Renal pelvis (tissue), 12 donors: ENCODE data around the gene EEF2. TPM values are rescaled to one million over a fixed set of nuclear protein-coding genes. Genes with fewer than 3 reads are reported as not detected.

ENCODE experiments used
- DNase-seq: peaks from one replicate; pipeline ENCODE4 v3.0.0-alpha.2; 2013
- long read RNA-seq, 16 experiments: transcript quantifications; one replicate each; lab custom pipeline, GENCODE V29; 2026
- polyA plus RNA-seq, 3 donors: library from polyadenylated mRNA; unstranded; fragments of 120-200 nt; gene quantifications; one replicate each; pipeline ENCODE4 v1.2.1, GENCODE V29; 2013; ENCODE audit not compliant: insufficient read length in 3 of 3

The EEF2 gene
- polyA plus RNA-seq: 1,000 to 10,000 TPM; 1,590 to 1,901 (median 1,709) TPM
- long read RNA-seq, donor 1, transcript EEF2-201 (15 exons, 3,164 nt): major isoform, 294 of 808 reads
- long read RNA-seq, donor 1, transcript EEF2-202 (2 exons, 580 nt): minor isoform, 25 of 808 reads
- long read RNA-seq, donor 1, partial matches to known transcripts: 480 of 808 reads
- long read RNA-seq, donor 1, other reads (novel, unspliced or antisense): 8 of 808 reads
- long read RNA-seq, donor 2, transcript EEF2-202 (2 exons, 580 nt): minor isoform, 22 of 942 reads
- long read RNA-seq, donor 2, transcript EEF2-201 (15 exons, 3,164 nt): major isoform, 386 of 942 reads
- long read RNA-seq, donor 2, partial matches to known transcripts: 518 of 942 reads
- long read RNA-seq, donor 2, other reads (novel, unspliced or antisense): 14 of 942 reads
- long read RNA-seq, donor 3, transcript EEF2-201 (15 exons, 3,164 nt): major isoform, 234 of 1,114 reads
- long read RNA-seq, donor 3, transcript EEF2-202 (2 exons, 580 nt): minor isoform, 17 of 1,114 reads
- long read RNA-seq, donor 3, partial matches to known transcripts: 857 of 1,114 reads
- long read RNA-seq, donor 3, other reads (novel, unspliced or antisense): 5 of 1,114 reads
- long read RNA-seq, donor 4, transcript EEF2-201 (15 exons, 3,164 nt): major isoform, 348 of 993 reads
- long read RNA-seq, donor 4, transcript EEF2-202 (2 exons, 580 nt): minor isoform, 18 of 993 reads
- long read RNA-seq, donor 4, partial matches to known transcripts: 616 of 993 reads
- long read RNA-seq, donor 4, other reads (novel, unspliced or antisense): 10 of 993 reads
- long read RNA-seq, donor 5, transcript EEF2-203 (2 exons, 218 nt): minor isoform, 5 of 564 reads
- long read RNA-seq, donor 5, transcript EEF2-202 (2 exons, 580 nt): minor isoform, 6 of 564 reads
- long read RNA-seq, donor 5, transcript EEF2-201 (15 exons, 3,164 nt): major isoform, 106 of 564 reads
- long read RNA-seq, donor 5, partial matches to known transcripts: 446 of 564 reads
- long read RNA-seq, donor 5, other reads (novel, unspliced or antisense): 0 of 564 reads
- long read RNA-seq, donor 6, transcript EEF2-201 (15 exons, 3,164 nt): major isoform, 214 of 720 reads
- long read RNA-seq, donor 6, transcript EEF2-202 (2 exons, 580 nt): minor isoform, 19 of 720 reads
- long read RNA-seq, donor 6, partial matches to known transcripts: 469 of 720 reads
- long read RNA-seq, donor 6, other reads (novel, unspliced or antisense): 12 of 720 reads
- long read RNA-seq, donor 7, transcript EEF2-203 (2 exons, 218 nt): minor isoform, 7 of 1,947 reads
- long read RNA-seq, donor 7, transcript EEF2-202 (2 exons, 580 nt): minor isoform, 27 of 1,947 reads
- long read RNA-seq, donor 7, transcript EEF2-201 (15 exons, 3,164 nt): major isoform, 497 of 1,947 reads
- long read RNA-seq, donor 7, partial matches to known transcripts: 1,383 of 1,947 reads
- long read RNA-seq, donor 7, other reads (novel, unspliced or antisense): 30 of 1,947 reads
- long read RNA-seq, donor 8, transcript EEF2-201 (15 exons, 3,164 nt): major isoform, 137 of 611 reads
- long read RNA-seq, donor 8, transcript EEF2-202 (2 exons, 580 nt): minor isoform, 14 of 611 reads
- long read RNA-seq, donor 8, partial matches to known transcripts: 458 of 611 reads
- long read RNA-seq, donor 8, other reads (novel, unspliced or antisense): 0 of 611 reads
- long read RNA-seq, donor 9, transcript EEF2-202 (2 exons, 580 nt): minor isoform, 27 of 1,223 reads
- long read RNA-seq, donor 9, transcript EEF2-201 (15 exons, 3,164 nt): major isoform, 358 of 1,223 reads
- long read RNA-seq, donor 9, partial matches to known transcripts: 812 of 1,223 reads
- long read RNA-seq, donor 9, other reads (novel, unspliced or antisense): 24 of 1,223 reads
- long read RNA-seq, donor 10, transcript EEF2-202 (2 exons, 580 nt): minor isoform, 18 of 1,208 reads
- long read RNA-seq, donor 10, transcript EEF2-201 (15 exons, 3,164 nt): major isoform, 228 of 1,208 reads
- long read RNA-seq, donor 10, partial matches to known transcripts: 955 of 1,208 reads
- long read RNA-seq, donor 10, other reads (novel, unspliced or antisense): 0 of 1,208 reads
- long read RNA-seq, donor 11, transcript EEF2-201 (15 exons, 3,164 nt): major isoform, 180 of 841 reads
- long read RNA-seq, donor 11, transcript EEF2-202 (2 exons, 580 nt): minor isoform, 18 of 841 reads
- long read RNA-seq, donor 11, partial matches to known transcripts: 633 of 841 reads
- long read RNA-seq, donor 11, other reads (novel, unspliced or antisense): 6 of 841 reads
- long read RNA-seq, donor 12, transcript EEF2-201 (15 exons, 3,164 nt): major isoform, 504 of 1,209 reads
- long read RNA-seq, donor 12, transcript EEF2-202 (2 exons, 580 nt): minor isoform, 21 of 1,209 reads
- long read RNA-seq, donor 12, partial matches to known transcripts: 668 of 1,209 reads
- long read RNA-seq, donor 12, other reads (novel, unspliced or antisense): 14 of 1,209 reads
- long read RNA-seq, donor 13, transcript EEF2-202 (2 exons, 580 nt): minor isoform, 8 of 696 reads
- long read RNA-seq, donor 13, transcript EEF2-201 (15 exons, 3,164 nt): major isoform, 68 of 696 reads
- long read RNA-seq, donor 13, partial matches to known transcripts: 616 of 696 reads
- long read RNA-seq, donor 13, other reads (novel, unspliced or antisense): 0 of 696 reads
- long read RNA-seq, donor 14: 0 reads
- long read RNA-seq, donor 15: 0 reads
- long read RNA-seq, donor 16, transcript EEF2-201 (15 exons, 3,164 nt): major isoform, 360 of 1,185 reads
- long read RNA-seq, donor 16, transcript EEF2-202 (2 exons, 580 nt): minor isoform, 28 of 1,185 reads
- long read RNA-seq, donor 16, partial matches to known transcripts: 782 of 1,185 reads
- long read RNA-seq, donor 16, other reads (novel, unspliced or antisense): 12 of 1,185 reads

DNA sequence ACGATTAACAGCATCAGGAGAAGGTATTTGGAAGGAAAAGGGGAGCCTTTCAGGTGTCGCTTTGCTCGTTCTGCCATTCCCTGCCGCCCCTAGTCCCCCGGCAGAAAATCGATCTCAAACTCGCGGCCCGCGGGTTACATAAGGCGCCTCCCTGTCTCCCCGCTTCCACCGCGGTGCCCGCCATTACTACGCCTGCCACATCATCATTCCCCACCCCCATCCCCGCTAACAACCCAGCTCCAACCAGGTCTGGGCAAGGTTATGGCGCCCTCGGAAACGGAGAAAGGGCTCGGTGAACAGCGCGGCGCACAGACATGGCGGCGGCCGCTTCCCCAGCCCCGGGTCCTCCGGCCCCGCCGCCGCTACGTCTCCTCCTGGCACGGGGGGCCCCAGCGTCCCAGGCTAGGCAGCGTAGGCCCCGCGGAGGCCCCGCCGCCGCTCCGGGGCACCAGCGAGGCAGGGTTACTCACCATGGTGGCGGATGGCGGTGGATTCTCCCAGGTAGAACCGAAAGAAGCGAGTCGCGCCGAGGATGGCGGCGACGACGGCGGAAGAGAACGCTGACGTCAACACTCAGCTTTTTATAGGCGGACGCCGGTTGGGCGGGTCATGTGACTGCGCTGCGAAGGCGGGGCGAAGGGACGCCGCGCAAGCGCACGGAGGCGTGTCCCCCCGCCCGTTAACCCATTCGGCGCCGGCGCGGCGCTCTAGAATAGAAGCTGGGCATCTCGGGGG is at the start of gene EEF2:
TSS of gene EEF2 (minus strand) at position 556 of the 735 bp plus-strand sequence. CDS start at position 473, 83 bp downstream.
- peak; percentile 90 for DNase-seq

DNA sequence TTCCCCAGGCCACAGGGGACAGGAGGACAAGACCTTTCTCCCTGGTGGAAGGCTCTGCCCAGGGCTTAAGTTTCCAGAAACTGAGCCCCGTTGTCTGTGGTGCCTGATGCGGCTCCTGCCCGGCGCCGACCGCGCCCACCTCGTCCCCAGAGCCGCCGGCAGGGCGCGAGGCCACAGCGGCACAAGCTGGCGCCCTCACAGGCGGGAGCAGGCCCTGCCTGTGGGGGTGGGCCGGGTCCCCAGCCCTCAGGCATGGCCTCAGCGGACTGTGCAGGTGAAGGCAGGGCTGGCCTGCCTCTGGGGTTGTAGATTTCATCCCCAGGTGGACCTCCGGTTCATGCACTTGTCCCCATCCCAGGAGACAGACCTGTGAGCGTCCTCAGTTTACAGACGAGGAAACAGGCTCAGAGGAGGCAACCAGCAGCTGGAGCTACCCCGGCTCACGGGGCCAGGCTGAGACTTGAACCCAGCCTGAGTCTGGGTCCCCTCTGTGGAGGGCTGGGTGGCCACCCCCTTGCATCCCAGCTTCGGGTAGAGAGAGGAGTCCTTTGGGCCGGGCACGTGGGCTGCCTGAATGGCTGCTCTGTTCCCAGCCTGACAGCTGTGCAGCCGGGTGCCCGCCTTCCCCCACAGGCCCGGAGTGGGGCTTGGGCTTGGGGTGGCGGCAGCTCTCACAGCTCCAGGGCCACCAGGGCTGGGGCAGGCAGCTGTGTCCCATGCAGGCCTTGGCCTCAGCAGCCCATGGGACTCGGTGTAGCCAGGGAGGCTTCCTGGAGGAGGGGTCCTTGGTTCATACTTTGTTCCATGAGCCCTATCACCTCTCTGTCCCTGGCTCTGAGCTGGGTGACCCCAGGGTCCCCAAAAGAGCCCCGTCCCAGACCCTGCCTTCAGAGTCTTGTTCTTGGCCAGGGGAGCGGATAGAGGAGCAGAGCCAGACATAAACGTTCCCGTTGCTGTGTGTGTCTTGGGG is 49.1 kb upstream of the EEF2 start:
- no peak for DNase-seq

DNA sequence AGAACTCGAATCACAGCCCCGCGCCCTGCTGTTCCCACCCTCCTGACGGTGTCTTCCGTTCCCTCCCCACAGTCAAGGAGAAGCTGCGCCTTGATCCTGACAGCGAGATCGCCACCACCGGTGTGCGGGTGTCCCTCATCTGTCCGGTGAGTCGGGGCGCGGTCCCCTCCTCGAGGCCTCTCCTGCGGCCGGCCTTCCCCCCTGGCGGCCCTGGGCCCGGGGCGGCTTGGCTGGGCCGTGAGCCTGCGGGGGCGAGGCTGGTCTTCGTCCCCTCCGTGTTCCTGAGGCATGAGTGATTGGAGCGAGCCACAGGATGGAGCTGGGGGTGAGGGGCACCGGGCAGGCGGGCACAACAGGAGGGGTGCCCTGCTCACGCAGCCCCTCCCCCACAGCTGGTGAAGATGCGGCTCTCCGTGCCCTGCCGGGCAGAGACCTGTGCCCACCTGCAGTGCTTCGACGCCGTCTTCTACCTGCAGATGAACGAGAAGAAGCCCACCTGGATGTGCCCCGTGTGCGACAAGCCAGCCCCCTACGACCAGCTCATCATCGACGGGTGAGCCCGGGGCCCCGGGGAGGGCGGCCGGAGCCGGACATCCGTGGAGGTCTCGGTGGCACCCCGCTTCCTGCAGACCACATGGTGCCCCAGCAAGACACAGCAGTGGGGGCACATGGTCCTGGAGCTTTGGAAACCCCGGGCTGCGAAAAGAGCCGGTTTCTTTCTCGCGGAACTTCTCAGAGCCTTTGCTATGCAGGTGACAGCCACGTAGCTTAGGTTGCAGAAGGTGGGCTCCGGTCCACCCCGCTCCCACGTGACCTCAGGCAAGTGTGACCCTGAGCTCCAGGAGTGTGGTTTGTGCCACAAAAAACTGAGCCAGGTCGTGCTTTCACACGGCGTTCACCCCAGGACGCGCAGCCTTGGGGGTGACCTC is 48.0 kb upstream of the EEF2 start:
- DNase-seq: no peak

DNA sequence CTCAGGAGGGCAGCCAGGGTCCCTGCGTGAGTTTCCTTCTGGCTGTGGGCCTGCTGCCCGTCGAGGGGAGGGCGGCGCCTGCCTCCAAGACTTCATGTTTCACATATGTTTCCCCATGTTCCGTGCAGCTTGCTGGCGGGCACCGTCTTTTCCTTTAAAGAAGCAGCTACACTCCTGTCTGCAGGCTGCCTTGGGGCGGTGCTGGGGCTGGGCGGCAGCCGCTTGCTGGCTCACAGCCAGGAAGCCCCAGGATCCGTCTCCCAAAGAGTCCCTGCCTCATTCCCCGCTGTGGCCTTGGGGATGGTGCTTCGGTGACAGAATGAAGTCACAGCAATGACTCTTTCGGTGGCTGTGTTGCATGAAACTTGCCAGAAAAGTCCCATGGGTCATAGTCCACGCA is 47.2 kb upstream of the EEF2 start:
- no peak for DNase-seq

DNA sequence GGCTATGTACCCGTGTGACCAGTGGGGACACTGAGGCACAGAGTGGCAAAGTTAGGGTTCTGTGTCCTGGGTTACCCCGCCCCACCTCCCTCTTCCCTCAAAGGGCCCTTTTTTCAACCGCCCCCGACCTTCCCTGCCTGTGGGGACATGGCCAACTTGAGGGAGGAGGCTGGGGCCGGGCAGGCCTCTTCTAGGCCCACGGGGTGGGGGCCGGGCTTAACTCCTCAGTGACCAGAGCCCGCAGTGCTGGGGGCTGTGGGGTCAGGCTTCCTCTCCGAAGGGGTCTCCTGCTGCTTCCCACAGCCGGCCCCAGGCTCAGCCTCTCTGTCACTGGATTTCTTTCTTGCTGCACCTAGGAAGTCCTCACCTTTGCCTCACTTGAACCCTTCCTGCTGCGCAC is 46.2 kb upstream of the EEF2 start:
- no peak for DNase-seq

DNA sequence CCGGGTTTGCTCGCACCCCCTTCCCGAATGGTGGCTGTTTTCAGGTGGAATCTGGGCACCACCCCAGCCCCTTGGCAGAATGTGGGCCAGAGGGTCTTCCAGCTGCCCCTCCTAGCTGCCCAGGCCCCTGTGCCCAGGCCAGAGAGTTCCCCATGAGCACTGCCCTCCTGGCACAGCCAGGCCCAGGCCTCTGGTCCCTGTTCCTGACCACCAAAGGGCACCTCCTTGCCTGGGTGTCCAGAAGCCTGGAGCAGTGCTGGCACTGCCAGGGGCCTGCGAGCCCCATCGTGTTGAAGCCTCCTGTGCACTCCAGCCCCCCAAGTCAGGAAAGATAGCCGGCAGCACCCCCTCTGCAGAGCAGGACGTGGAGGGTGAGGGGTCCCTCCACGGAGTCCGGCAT is 45.7 kb upstream of the EEF2 start:
- DNase-seq: no peak

DNA sequence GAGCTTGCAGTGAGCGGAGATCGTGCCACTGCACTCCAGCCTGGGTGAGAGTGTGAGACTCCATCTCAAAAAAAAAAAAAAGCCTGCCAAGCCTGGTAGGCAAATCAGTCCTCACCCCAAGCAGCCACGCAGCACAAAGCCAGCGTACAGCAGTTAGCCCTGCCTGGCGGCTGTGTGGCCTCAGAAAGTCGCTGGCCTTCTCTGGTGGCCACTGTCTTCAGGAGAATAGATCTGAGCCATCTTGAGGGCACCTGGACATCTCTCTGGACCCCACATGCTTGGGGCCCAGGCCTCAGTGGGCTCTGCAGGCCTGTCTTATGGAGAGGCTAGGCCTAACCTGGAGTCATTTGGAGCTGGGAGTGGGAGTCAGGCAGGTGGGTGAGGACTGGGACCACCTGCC is 45.3 kb upstream of the EEF2 start:
- no peak for DNase-seq

DNA sequence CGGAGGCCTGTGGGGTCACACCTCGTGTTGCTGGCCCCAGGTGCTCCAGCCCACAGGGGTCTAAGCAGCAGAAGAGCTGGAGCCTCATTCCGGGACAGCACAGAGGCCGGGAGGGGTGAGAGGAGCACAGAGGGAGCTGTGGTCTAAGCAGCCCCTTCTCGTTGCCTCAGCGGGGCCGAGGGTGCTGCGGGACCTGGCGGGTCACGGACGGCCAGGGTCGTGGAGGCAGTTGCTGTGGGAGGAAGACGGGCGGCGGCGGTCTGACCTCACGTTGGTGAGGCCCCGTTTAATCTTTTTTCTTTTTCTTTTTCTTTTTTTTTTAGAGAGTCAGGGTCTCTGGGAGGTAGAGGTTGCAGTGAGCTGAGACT is 44.0 kb upstream of the EEF2 start:
- DNase-seq: no peak

DNA sequence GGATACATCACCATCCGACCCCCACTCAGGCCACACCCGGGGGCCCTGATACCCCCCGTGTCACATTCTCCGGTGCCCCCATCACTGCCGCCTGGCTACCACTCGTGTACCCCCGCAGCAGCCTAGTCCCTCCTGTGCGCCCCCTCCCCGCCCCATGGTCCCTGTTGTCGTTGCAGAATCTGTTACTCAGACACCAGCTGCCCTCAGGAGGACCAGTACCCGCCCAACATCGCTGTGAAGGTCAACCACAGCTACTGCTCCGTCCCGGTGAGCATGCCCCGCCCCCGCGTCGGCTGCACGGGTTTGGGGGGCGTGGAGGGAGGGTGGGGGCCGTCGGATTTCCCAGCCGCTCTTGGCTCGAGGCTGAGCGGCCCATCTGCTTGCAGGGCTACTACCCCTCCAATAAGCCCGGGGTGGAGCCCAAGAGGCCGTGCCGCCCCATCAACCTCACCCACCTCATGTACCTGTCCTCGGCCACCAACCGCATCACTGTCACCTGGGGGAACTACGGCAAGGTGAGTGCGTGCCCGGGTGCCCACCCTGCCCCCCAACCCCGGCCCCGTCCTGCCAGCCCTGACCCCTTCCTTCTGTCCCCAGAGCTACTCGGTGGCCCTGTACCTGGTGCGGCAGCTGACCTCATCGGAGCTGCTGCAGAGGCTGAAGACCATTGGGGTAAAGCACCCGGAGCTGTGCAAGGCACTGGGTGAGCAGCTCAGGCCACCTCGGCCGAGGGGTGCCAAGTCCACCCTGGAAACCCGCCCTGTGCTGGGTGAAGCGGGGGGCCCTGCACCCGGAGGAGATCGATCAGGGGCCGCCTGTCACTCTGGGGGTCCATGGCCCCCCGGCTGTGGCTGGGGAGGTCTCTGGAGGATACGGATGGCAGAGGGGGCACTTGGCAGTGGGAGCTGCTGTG is 43.3 kb upstream of the EEF2 start:
- no peak for DNase-seq

DNA sequence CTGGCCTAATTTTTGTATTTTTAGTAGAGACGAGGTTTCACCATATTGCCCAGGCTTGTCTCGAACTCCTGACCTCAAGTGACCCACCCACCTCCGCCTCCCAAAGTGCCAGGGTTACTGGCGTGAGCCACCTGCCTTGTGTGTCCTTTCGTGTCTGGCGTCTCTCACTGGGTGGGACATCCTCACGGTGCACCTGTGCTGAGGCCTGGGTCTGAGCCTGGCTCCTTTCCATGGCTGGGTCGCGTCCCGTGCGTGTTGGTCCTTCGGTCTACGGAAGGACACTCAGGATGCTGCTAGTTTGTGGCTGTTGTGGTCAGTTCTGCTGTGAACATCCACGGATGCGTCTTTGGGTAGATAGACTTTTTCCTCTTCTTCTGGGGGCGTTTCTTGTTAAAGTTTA is 41.9 kb upstream of the EEF2 start:
- DNase-seq: no peak

DNA sequence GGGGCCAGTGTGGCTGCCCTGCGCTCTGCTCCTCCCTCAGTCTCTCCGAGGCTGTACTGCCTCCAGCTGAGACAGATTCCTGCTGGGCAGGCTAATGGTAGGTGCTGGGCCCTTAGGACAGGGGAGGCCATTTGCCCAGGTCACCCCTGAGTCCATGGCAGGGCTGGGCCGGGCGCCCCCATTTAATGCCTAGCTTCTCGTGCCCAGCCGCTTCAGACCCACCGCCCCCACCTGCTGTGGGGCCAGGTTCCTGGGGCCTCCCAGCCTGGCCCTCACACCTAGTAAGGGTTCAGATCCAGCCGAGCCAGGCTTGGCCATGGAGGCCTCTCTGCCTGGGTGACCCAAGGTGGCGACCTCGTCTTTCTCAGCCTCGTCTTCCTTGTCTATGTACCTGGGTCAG is 40.1 kb upstream of the EEF2 start:
- DNase-seq: no peak

DNA sequence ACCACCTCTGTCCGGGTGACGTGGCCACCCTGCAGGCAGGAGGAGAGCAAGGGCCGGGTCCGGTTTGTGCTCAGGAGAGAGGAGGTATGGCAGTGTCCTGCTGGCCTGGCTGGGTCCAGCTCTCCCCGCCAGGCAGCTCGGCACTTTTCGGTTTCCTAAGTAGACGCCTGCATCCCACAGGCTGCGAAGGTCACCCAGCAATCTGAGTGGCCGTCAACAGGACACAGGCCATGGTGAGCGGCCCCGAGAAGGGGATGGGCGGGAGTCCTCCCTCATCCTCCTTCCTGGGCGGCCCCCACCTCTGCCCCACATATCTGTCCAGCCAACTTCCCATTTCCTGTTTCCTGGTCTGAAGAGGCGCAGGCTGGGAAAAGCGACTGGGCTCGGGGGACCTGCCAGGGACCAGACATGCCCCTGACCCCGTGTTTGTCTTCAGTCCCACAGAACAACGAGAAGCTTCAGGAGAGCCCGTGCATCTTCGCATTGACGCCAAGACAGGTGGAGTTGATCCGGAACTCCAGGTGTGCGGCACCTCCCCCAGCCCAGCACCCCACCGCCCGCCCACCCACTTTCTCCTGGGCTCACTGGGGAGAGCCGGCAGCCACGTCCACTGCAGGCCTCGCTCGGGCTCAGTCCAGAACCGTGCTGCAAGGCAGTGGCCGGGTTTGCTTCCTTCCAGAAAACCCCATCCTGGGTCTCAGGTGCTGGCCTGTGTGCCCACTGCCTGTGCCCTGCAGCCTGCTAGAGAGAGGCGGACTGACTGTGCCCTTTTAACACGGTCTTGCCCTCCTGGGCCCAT is 38.5 kb upstream of the EEF2 start:
- DNase-seq: no peak

DNA sequence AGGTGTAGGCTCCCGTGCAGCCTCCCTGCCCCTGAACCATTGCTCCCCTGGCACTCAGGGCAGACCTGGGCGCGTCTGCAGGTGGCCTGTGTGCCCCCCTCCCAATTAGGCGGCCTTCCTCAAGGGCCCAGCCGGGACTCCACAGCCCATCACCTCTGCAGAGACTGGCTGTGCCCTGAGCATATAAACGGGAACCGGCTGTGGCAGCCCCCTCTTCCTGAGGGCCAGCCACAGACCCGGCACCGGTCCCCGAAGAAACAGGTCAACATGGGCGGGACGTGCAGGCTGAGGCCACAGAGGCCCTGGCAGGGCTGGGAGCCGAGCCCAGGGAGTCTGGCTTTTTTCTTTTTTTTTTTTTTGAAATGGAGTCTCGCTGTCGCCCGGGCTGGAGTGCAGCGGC is 34.3 kb upstream of the EEF2 start:
- no peak for DNase-seq
